Stimulated activated CD4-positive, alpha-beta T cell treated with anti-CD3 and anti-CD28 coated beads, Interleukin-12 subunit alpha, Interleukin-12 subunit beta, amount 100 ng/mL, for 48 hours (primary cell): ENCODE results near the gene FHAD1.
"Not testable (repeated sequence)": the region's sequence is repeated elsewhere in the genome, so short reads cannot be mapped to it uniquely, and the experiment has no call there.

Source experiments
- DNase-seq, 3 donors: peaks; one replicate each; pipeline ENCODE4 v3.0.0-alpha.2; 2020; ENCODE audit warnings: low read depth in 2 of 3, low spot score in 1 of 3

The FHAD1 gene

GRCh38 chr1:15362737-15363128 is 115.7 kb downstream of the FHAD1 start:
- DNase-seq: no peak

GRCh38 chr1:15364740-15365139 is 117.7 kb downstream of the FHAD1 start:
- no peak for DNase-seq

GRCh38 chr1:15368888-15369287 is 121.9 kb downstream of the FHAD1 start:
- DNase-seq: no peak

GRCh38 chr1:15370268-15370667 is 123.2 kb downstream of the FHAD1 start:
- no peak for DNase-seq

GRCh38 chr1:15370781-15371520 is 123.9 kb downstream of the FHAD1 start:
- no peak for DNase-seq

- no peak for DNase-seq
Measured at GRCh38 chr1:15371610-15372545, 124.9 kb downstream of the FHAD1 start.

GRCh38 chr1:15378729-15379128 is 131.7 kb downstream of the FHAD1 start:
- DNase-seq: no peak

GRCh38 chr1:15379151-15379550 is 132.1 kb downstream of the FHAD1 start:
- not testable (repeated sequence) for DNase-seq

GRCh38 chr1:15380601-15381508 is 133.8 kb downstream of the FHAD1 start:
- no peak for DNase-seq

GRCh38 chr1:15381805-15382204 is 134.8 kb downstream of the FHAD1 start:
- DNase-seq: no peak

- no peak for DNase-seq
Measured at GRCh38 chr1:15382601-15383518, 135.8 kb downstream of the FHAD1 start.

- no peak for DNase-seq
Measured at GRCh38 chr1:15383810-15384209, 136.8 kb downstream of the FHAD1 start.

GRCh38 chr1:15384301-15384901 is 137.4 kb downstream of the FHAD1 start:
- DNase-seq: no peak

- DNase-seq: no peak
Measured at GRCh38 chr1:15385420-15385819, 138.4 kb downstream of the FHAD1 start.

- no peak for DNase-seq
Measured at GRCh38 chr1:15386164-15386749, 139.2 kb downstream of the FHAD1 start.

- no peak for DNase-seq
Measured at GRCh38 chr1:15388201-15388880, 141.3 kb downstream of the FHAD1 start.

GRCh38 chr1:15389828-15390227 is 142.8 kb downstream of the FHAD1 start:
- DNase-seq: not testable (repeated sequence)

- DNase-seq: no peak
Measured at GRCh38 chr1:15390667-15391066, 143.6 kb downstream of the FHAD1 start.

- no peak for DNase-seq
Measured at GRCh38 chr1:15391366-15391765, 144.3 kb downstream of the FHAD1 start.
